Neural crest cell (in vitro differentiated cells): ENCODE measurements around the gene CETN2. TPM values are rescaled to one million over a fixed set of nuclear protein-coding genes. Genes with fewer than 3 reads are reported as not detected.
"Not testable (repeated sequence)": the region's sequence is repeated elsewhere in the genome, so short reads cannot be mapped to it uniquely, and the experiment has no call there.

Experiments
- DNase-seq: peaks from one replicate; pipeline ENCODE4 v3.0.0; 2021; ENCODE audit warnings: low read depth, mixed read lengths, low spot score
- H3K27ac Mint-ChIP-seq: one replicate; pipeline ENCODE4 v1.8.0; 2021; ENCODE audit warnings: mild to moderate bottlenecking, mixed read lengths; ENCODE audit not compliant: unreplicated experiment
- H3K27me3 Mint-ChIP-seq: 2 replicates; pipeline ENCODE4 v1.8.0; 2021; ENCODE audit warnings: low read depth, mild to moderate bottlenecking, mixed read lengths
- H3K36me3 Mint-ChIP-seq: 2 replicates; pipeline ENCODE4 v1.8.0; 2021; ENCODE audit warnings: low read depth, mild to moderate bottlenecking, mixed read lengths
- H3K4me1 Mint-ChIP-seq: 2 replicates; pipeline ENCODE4 v1.8.0; 2021; ENCODE audit warnings: mixed read lengths
- H3K4me3 Mint-ChIP-seq: one replicate; pipeline ENCODE4 v1.8.0; 2021; ENCODE audit warnings: mild to moderate bottlenecking, mixed read lengths
- H3K9me3 Mint-ChIP-seq: 2 replicates; pipeline ENCODE4 v1.8.0; 2021; ENCODE audit warnings: mixed read lengths
- CTCF ChIP-seq: fragments of 200-600 bp; sonication (generic); conservative IDR thresholded peaks from 2 replicates; pipeline ENCODE4 v1.5.0; 2021; ENCODE audit warnings: antibody characterized with exemption, mild to moderate bottlenecking
- total RNA-seq: library from RNA; stranded (reverse); gene quantifications from 2 replicates; pipeline ENCODE4 v1.2.1, GENCODE V29; 2021

CETN2 gene
- total RNA-seq, 1 donor from 2014 or later: 60.4 TPM

- TF ChIP-seq CTCF: no peak
- Mint-ChIP-seq H3K4me3 (no peak overlapping the region), H3K27me3 (no peaks in the 10 kb centered on the region), H3K4me1 (peaks cover 7% of the 10 kb centered on the region), H3K27ac (no peak overlapping the region), H3K36me3 (peaks cover 16% of the 10 kb centered on the region), H3K9me3 (no peaks in the 10 kb centered on the region)
- DNase-seq: no peak
These were observed 13.7 kb upstream of the CETN2 start for GRCh38 chrX:152844256-152844655.

GRCh38 chrX:152843852-152844251 is 13.3 kb upstream of the CETN2 start:
- no peak for DNase-seq
- TF ChIP-seq CTCF: no peak
- H3K9me3 Mint-ChIP-seq: no peaks in the 10 kb centered on the region
- no peaks in the 10 kb centered on the region for H3K27me3 Mint-ChIP-seq
- H3K4me3 Mint-ChIP-seq: no peak overlapping the region
- peaks cover 17% of the 10 kb centered on the region for H3K36me3 Mint-ChIP-seq
- H3K27ac Mint-ChIP-seq: no peak overlapping the region
- H3K4me1 Mint-ChIP-seq: peaks cover 7% of the 10 kb centered on the region

- Mint-ChIP-seq H3K9me3 (no peaks in the 10 kb centered on the region), H3K27me3 (no peaks in the 10 kb centered on the region), H3K4me3 (no peak overlapping the region), H3K4me1 (peaks cover 15% of the 10 kb centered on the region), H3K27ac (no peak overlapping the region), H3K36me3 (peaks cover 22% of the 10 kb centered on the region)
- no peak for TF ChIP-seq CTCF
- DNase-seq: no peak
These were observed 12.3 kb upstream of the CETN2 start for GRCh38 chrX:152842772-152843338.

- H3K27ac Mint-ChIP-seq, H3K4me3 Mint-ChIP-seq, H3K9me3 Mint-ChIP-seq, DNase-seq, H3K27me3 Mint-ChIP-seq: not testable (repeated sequence)
- peaks cover 35% of the 10 kb centered on the region for H3K4me1 Mint-ChIP-seq
- H3K36me3 Mint-ChIP-seq: peaks cover 55% of the 10 kb centered on the region
These were observed 4.9 kb upstream of the CETN2 start for GRCh38 chrX:152835470-152835869.

GRCh38 chrX:152833378-152833777 is 2.8 kb upstream of the CETN2 start:
- Mint-ChIP-seq H3K27ac (no peak overlapping the region), H3K4me1 (peaks cover 47% of the 10 kb centered on the region), H3K4me3 (peak overlapping the region; percentile 72), H3K36me3 (peaks cover 44% of the 10 kb centered on the region), H3K27me3 (no peaks in the 10 kb centered on the region), H3K9me3 (peaks cover 2% of the 10 kb centered on the region)
- no peak for DNase-seq
- TF ChIP-seq CTCF: no peak

GRCh38 chrX:152832520-152832919 is 2.0 kb upstream of the CETN2 start:
- TF ChIP-seq CTCF: no peak
- H3K27ac Mint-ChIP-seq: no peak overlapping the region
- peaks cover 41% of the 10 kb centered on the region for H3K4me1 Mint-ChIP-seq
- no peaks in the 10 kb centered on the region for H3K27me3 Mint-ChIP-seq
- peaks cover 2% of the 10 kb centered on the region for H3K9me3 Mint-ChIP-seq
- peaks cover 38% of the 10 kb centered on the region for H3K36me3 Mint-ChIP-seq
- peak overlapping the region; percentile 100 for H3K4me3 Mint-ChIP-seq
- DNase-seq: no peak
